Cortex of kidney (tissue), 1 donor: ENCODE measurements around the gene MOB1B.
"Not testable (repeated sequence)": the region's sequence is repeated elsewhere in the genome, so short reads cannot be mapped to it uniquely, and the experiment has no call there.

ENCODE experiments used
- DNase-seq: peaks from one replicate; lab custom pipeline; 2025; lab: John Stamatoyannopoulos, UW

Gene MOB1B

GRCh38 chr4:70901984-70902576 lies at the start of gene MOB1B:
MOB1B (plus strand) TSS chr4:70902369; CDS start chr4:70902537, 168 bp downstream.
- no peak for DNase-seq

- no peak for DNase-seq
Observed at GRCh38 chr4:70855464-70855863, 46.7 kb upstream of the MOB1B start.

- DNase-seq, result no peak
Observed at GRCh38 chr4:70858454-70858853, 43.7 kb upstream of the MOB1B start.

GRCh38 chr4:70859066-70859465 lies 43.1 kb upstream of the MOB1B start:
- DNase-seq, result no peak

GRCh38 chr4:70863099-70863790 lies 38.9 kb upstream of the MOB1B start:
- DNase-seq, result no peak

- DNase-seq, result no peak
Observed at GRCh38 chr4:70868778-70869177, 33.4 kb upstream of the MOB1B start.

- DNase-seq, result no peak
Observed at GRCh38 chr4:70873216-70873615, 29.0 kb upstream of the MOB1B start.

GRCh38 chr4:70874268-70875156 lies 27.7 kb upstream of the MOB1B start:
- DNase-seq, result no peak

- no peak for DNase-seq
Observed at GRCh38 chr4:70877556-70877955, 24.6 kb upstream of the MOB1B start.

- no peak for DNase-seq
Observed at GRCh38 chr4:70880739-70881138, 21.4 kb upstream of the MOB1B start.

- no peak for DNase-seq
Observed at GRCh38 chr4:70885174-70885573, 17.0 kb upstream of the MOB1B start.

GRCh38 chr4:70892086-70892769 lies 9.9 kb upstream of the MOB1B start:
- DNase-seq, result no peak

- no peak for DNase-seq
Observed at GRCh38 chr4:70893790-70894189, 8.4 kb upstream of the MOB1B start.

- DNase-seq, result no peak
Observed at GRCh38 chr4:70895405-70895804, 6.8 kb upstream of the MOB1B start.

- no peak for DNase-seq
Observed at GRCh38 chr4:70895811-70896491, 6.2 kb upstream of the MOB1B start.

GRCh38 chr4:70898581-70898980 lies 3.6 kb upstream of the MOB1B start:
- DNase-seq, result not testable (repeated sequence)

GRCh38 chr4:70901607-70901983 lies 574 bp upstream of the MOB1B start:
- DNase-seq, result no peak

GRCh38 chr4:70902577-70903290 lies 565 bp downstream of the MOB1B start:
- DNase-seq, result no peak

GRCh38 chr4:70903291-70903603 lies 1.1 kb downstream of the MOB1B start:
- no peak for DNase-seq

- DNase-seq, result no peak
Observed at GRCh38 chr4:70908993-70909556, 6.9 kb downstream of the MOB1B start.

- no peak for DNase-seq
Observed at GRCh38 chr4:70914000-70914399, 11.8 kb downstream of the MOB1B start.
